SH-SY5Y (cell line): ENCODE data around the gene SYT17.

Experiments used
- GATA2 ChIP-seq: IDR thresholded peaks from 2 replicates; pipeline ENCODE4 v1.6.1; 2011; ENCODE audit warnings: mild to moderate bottlenecking, low read depth, low read length
- GATA3 ChIP-seq: IDR thresholded peaks from 2 replicates; pipeline ENCODE4 v1.6.1; 2011; ENCODE audit warnings: low read depth, mild to moderate bottlenecking, low read length, moderate library complexity

GRCh38 chr16:19288872-19289799 lies 121.1 kb downstream of the SYT17 start:
- TF ChIP-seq GATA2 (no peak), GATA3 (no peak)
